H1 (cell line): ENCODE measurements around the gene USP8. TPM values are rescaled to one million over a fixed set of nuclear protein-coding genes. Genes with fewer than 3 reads are reported as not detected.

Source experiments
- CTCF ChIA-PET: fragments of 300-600 bp; sonication (Branson Sonifier 250); formaldehyde crosslinking; loops from one replicate; lab custom pipeline; 2021; ENCODE audit not compliant: partially characterized antibody; lab: Charles Lee
- POLR2A ChIA-PET: fragments of 300-600 bp; sonication (Branson Sonifier 250); formaldehyde crosslinking; loops from one replicate; lab custom pipeline; 2021; ENCODE audit warnings: inconsistent platforms; ENCODE audit not compliant: partially characterized antibody; lab: Charles Lee
- DNase-seq, 2 experiments: peaks; one replicate each; pipeline versions ENCODE4 v3.0.0 to v3.0.0-alpha.2; 2010 to 2022; ENCODE audit warnings: low spot score in 2 of 2, low read depth in 1 of 2, mixed read lengths in 1 of 2
- FAIRE-seq: peaks from 2 replicates; lab custom pipeline; 2011; peaks lifted over from hg19 to GRCh38; lab: Jason Lieb, UNC
- H2AFZ ChIP-seq: 2 replicates; pipeline ENCODE4 v1.8.1; 2012; ENCODE audit warnings: low read length, inconsistent platforms
- H2AK5ac ChIP-seq: 2 replicates; pipeline ENCODE4 v1.6.1; 2013; ENCODE audit warnings: low read depth, low read length
- H2BK120ac ChIP-seq: replicated peaks from 2 replicates; pipeline ENCODE3; 2013; ENCODE audit warnings: low read depth, low read length, inconsistent platforms
- H2BK12ac ChIP-seq: 2 replicates; pipeline ENCODE4 v1.6.1; 2013; ENCODE audit warnings: low read depth, low read length
- H2BK15ac ChIP-seq: 2 replicates; pipeline ENCODE4 v1.6.1; 2013; ENCODE audit warnings: low read length
- H2BK20ac ChIP-seq: 2 replicates; pipeline ENCODE4 v1.6.1; 2013; ENCODE audit warnings: low read length
- H2BK5ac ChIP-seq: 2 replicates; pipeline ENCODE4 v1.6.1; 2013; ENCODE audit warnings: low read depth, low read length
- H3K14ac ChIP-seq: 2 replicates; pipeline ENCODE4 v1.6.1; 2013; ENCODE audit warnings: inconsistent platforms; ENCODE audit not compliant: insufficient read length
- H3K18ac ChIP-seq: 2 replicates; pipeline ENCODE4 v1.6.1; 2013; ENCODE audit warnings: low read length; ENCODE audit errors: extremely low read depth
- H3K23ac ChIP-seq: 2 replicates; pipeline ENCODE4 v1.6.1; 2013; ENCODE audit warnings: inconsistent platforms; ENCODE audit not compliant: insufficient read length
- H3K23me2 ChIP-seq: 2 replicates; pipeline ENCODE4 v1.6.1; 2013; ENCODE audit warnings: low read depth, low read length
- H3K27ac ChIP-seq: 2 replicates; pipeline ENCODE4 v1.6.1; 2011; ENCODE audit warnings: low read depth, low read length, inconsistent platforms
- H3K27me3 ChIP-seq, 4 experiments: replicated peaks in 1 of 4; 1 replicate in 1 of 4; 2 replicates in 3 of 4; pipeline versions ENCODE4 v1.6.1 to v1.8.1; 2011 to 2013; ENCODE audit warnings: low read length in 3 of 4, mild to moderate bottlenecking in 3 of 4, inconsistent platforms in 2 of 4, mixed read lengths in 2 of 4, moderate library complexity in 1 of 4; ENCODE audit not compliant: control insufficient read depth in 3 of 4, insufficient read depth in 3 of 4; ENCODE audit errors: extremely low read depth in 1 of 4
- H3K36me3 ChIP-seq, 4 experiments: 2 replicates each; pipeline versions ENCODE4 v1.6.1 to v1.8.1; 2011 to 2013; ENCODE audit warnings: mild to moderate bottlenecking in 4 of 4, low read length in 3 of 4, moderate library complexity in 2 of 4, control low read depth in 1 of 4, inconsistent platforms in 1 of 4; ENCODE audit not compliant: insufficient read depth in 4 of 4, control insufficient read depth in 2 of 4
- H3K4ac ChIP-seq: replicated peaks from 2 replicates; pipeline ENCODE3; 2013; ENCODE audit warnings: low read length, low read depth, mixed read lengths, inconsistent platforms; ENCODE audit not compliant: insufficient read length
- H3K4me1 ChIP-seq, 4 experiments: replicated peaks in 1 of 4; 1 replicate in 1 of 4; 2 replicates in 3 of 4; pipeline versions ENCODE4 v1.6.1 to v1.8.1; 2011 to 2013; ENCODE audit warnings: low read length in 3 of 4, inconsistent platforms in 2 of 4, mixed read lengths in 1 of 4; ENCODE audit not compliant: insufficient read depth in 4 of 4, control insufficient read depth in 3 of 4
- H3K4me2 ChIP-seq, 2 experiments: 2 replicates each; pipeline versions ENCODE4 v1.6.1 to v1.8.1; 2011 to 2013; ENCODE audit warnings: low read depth in 2 of 2, low read length in 2 of 2, control low read depth in 1 of 2, inconsistent platforms in 1 of 2, mild to moderate bottlenecking in 1 of 2; ENCODE audit not compliant: insufficient read depth in 1 of 2
- H3K4me3 ChIP-seq, 4 experiments: fragments of 200-600, 300-600 bp in 1 of 4; sonication (generic), shearing (Covaris generic), sonication (Bioruptor Twin) in 1 of 4; 2 replicates each; pipeline versions ENCODE4 v1.5.1 to v1.8.1; 2011 to 2016; ENCODE audit warnings: low read length in 4 of 4, low read depth in 3 of 4, control low read depth in 2 of 4, inconsistent platforms in 2 of 4, mild to moderate bottlenecking in 2 of 4, mixed read lengths in 1 of 4, moderate library complexity in 1 of 4; ENCODE audit not compliant: insufficient read depth in 2 of 4; ENCODE audit errors: extremely low read depth in 1 of 4
- H3K56ac ChIP-seq: replicated peaks from 2 replicates; pipeline ENCODE3; 2013; ENCODE audit warnings: low read depth, mild to moderate bottlenecking, mixed read lengths, low read length, inconsistent platforms; ENCODE audit not compliant: insufficient read length
- H3K79me1 ChIP-seq: 2 replicates; pipeline ENCODE4 v1.6.1; 2013; ENCODE audit warnings: low read depth, low read length, control low read depth
- H3K79me2 ChIP-seq, 2 experiments: 2 replicates each; pipeline versions ENCODE4 v1.6.1 to v1.8.1; 2012 to 2013; ENCODE audit warnings: low read length in 2 of 2, mild to moderate bottlenecking in 2 of 2, inconsistent platforms in 1 of 2; ENCODE audit not compliant: insufficient read depth in 2 of 2, control insufficient read depth in 1 of 2
- H3K9ac ChIP-seq, 4 experiments: replicated peaks in 1 of 4; 1 replicate in 1 of 4; 2 replicates in 3 of 4; pipeline versions ENCODE4 v1.6.1 to v1.8.1; 2011 to 2013; ENCODE audit warnings: low read depth in 3 of 4, low read length in 3 of 4, control low read depth in 2 of 4, mild to moderate bottlenecking in 2 of 4, moderate library complexity in 2 of 4, inconsistent platforms in 1 of 4; ENCODE audit errors: extremely low read depth in 1 of 4
- H3K9me3 ChIP-seq, 2 experiments: 2 replicates each; pipeline versions ENCODE4 v1.6.1 to v1.8.1; 2012 to 2013; ENCODE audit warnings: mild to moderate bottlenecking in 2 of 2, moderate library complexity in 2 of 2, control low read depth in 1 of 2, inconsistent platforms in 1 of 2, low read depth in 1 of 2, low read length in 1 of 2, mixed read lengths in 1 of 2; ENCODE audit not compliant: insufficient read depth in 2 of 2
- H4K20me1 ChIP-seq, 2 experiments: replicated peaks in 1 of 2; 2 replicates each; pipeline versions ENCODE3 to v1.8.1; 2011 to 2013; ENCODE audit warnings: inconsistent platforms in 2 of 2, low read length in 2 of 2, mild to moderate bottlenecking in 1 of 2; ENCODE audit not compliant: insufficient read depth in 2 of 2, control insufficient read depth in 1 of 2
- H4K5ac ChIP-seq: 2 replicates; pipeline ENCODE4 v1.6.1; 2013; ENCODE audit warnings: low read length, low read depth, mixed read lengths, inconsistent platforms; ENCODE audit not compliant: insufficient read length
- H4K8ac ChIP-seq: 2 replicates; pipeline ENCODE4 v1.8.0; 2013; ENCODE audit warnings: mild to moderate bottlenecking, moderate library complexity, low read length, inconsistent platforms; ENCODE audit not compliant: insufficient read depth; ENCODE audit errors: extremely low read depth
- H4K91ac ChIP-seq: replicated peaks from 2 replicates; pipeline ENCODE3; 2013; ENCODE audit warnings: low read length, mixed read lengths, inconsistent platforms; ENCODE audit not compliant: insufficient read length
- GABPA ChIP-seq: IDR thresholded peaks from 2 replicates; pipeline ENCODE4 v1.6.1; 2011; ENCODE audit warnings: mild to moderate bottlenecking, low read length, moderate library complexity, borderline replicate concordance; ENCODE audit not compliant: insufficient read depth
- POLR2A ChIP-seq, 2 experiments: IDR thresholded peaks; 1 replicate in 1 of 2; 2 replicates in 1 of 2; pipeline ENCODE4 v1.6.1; 2011; ENCODE audit warnings: low read depth in 2 of 2, low read length in 2 of 2, mild to moderate bottlenecking in 2 of 2; ENCODE audit errors: control extremely low read depth in 1 of 2
- TCF12 ChIP-seq: IDR thresholded peaks from 2 replicates; pipeline ENCODE4 v1.6.1; 2011; ENCODE audit warnings: low read depth, mild to moderate bottlenecking, low read length
- WGBS, 2 experiments: shearing (Covaris generic) in 1 of 2; methylation state at CpG; one replicate each; pipeline versions ENCODE4 v1.1.6 to v1.1.7; 2013 to 2015; ENCODE audit warnings: low lambda C conversion rate in 2 of 2, mixed read lengths in 2 of 2, inconsistent platforms in 1 of 2, low coverage in 1 of 2, missing lambda C conversion rate in 1 of 2; ENCODE audit not compliant: insufficient replicate concordance in 2 of 2, insufficient coverage in 1 of 2, insufficient read length in 1 of 2; ENCODE audit errors: extremely low coverage in 1 of 2, missing lambda C conversion rate in 1 of 2; 5-methylcytosine and 5-hydroxymethylcytosine counted together
- polyA plus RNA-seq, 7 experiments: library from polyadenylated mRNA; depleted of rRNA in 3 of 7; stranded (reverse) in 5 of 7; unstranded in 2 of 7; fragments of >200 nt in 5 of 7; fragments of 200-250 nt in 2 of 7; gene quantifications; 1 replicate in 5 of 7; 2 replicates in 1 of 7; 4 replicates in 1 of 7; pipeline versions ENCODE4 v1.2.1 to v1.2.3, GENCODE V29; 2011 to 2013; ENCODE audit warnings: missing spikeins in 2 of 7, mixed read lengths in 2 of 7
- total RNA-seq: library from RNA; stranded (reverse); fragmentation: NEBNext Ultra II Directional; extraction: Animal tissue kit (Norgen Biotek cat#: 25700); gene quantifications from 2 replicates; pipeline ENCODE4 v1.2.1, GENCODE V29; 2021
- TF ChIP-seq, protein P1 (sequence below): IDR thresholded peaks from 2 replicates; pipeline ENCODE4 v1.6.1; 2012; ENCODE audit warnings: low read length, inconsistent platforms

The USP8 gene
- total and polyA plus RNA-seq, 2 of the 8 experiments (the other 6 are each of a cell fraction or from before 2014, with no cell fraction given) = 19.9 to 66.2 TPM

DNA sequence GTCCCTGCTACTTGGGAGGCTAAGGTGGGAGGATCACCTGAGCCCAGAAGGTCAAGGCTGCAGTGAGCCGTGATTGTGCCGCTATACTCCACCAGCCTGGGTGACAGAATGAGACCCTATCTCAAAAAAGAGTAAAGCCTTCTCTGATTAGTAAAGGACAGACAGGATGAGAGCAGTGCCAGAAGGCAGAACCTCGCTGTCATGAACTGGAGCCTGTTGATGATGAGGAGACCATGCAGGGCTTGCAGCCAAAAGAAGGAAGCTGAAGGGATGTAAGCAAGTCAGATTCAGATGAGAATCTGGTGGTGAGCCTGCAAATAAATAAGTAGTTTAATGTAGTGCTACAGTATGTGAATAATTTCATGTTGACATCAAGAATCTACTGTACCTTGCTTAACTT is 69.4 kb downstream of the USP8 start:
- CTCF ChIA-PET = interaction anchor here (0.7 kb wide), 1 partner anchor 16 kb away, joined by 3 read pairs; no protein-coding TSS in a partner anchor
- POLR2A ChIA-PET = no interaction called here
- 93% methylated on average over 3 of the region's 3 CpGs; no CpG with 5 or more reads in 1 of the 2 experiments for WGBS, 2 experiments
- TF ChIP-seq POLR2A (IDR thresholded peaks at IDR 0.05; ENCODE audit: control extremely low read depth in 1 of 2, low read depth in 2 of 2, low read length in 2 of 2) (no peak), GABPA (no peak), TCF12 (no peak)
- TF ChIP-seq, protein P1, sequence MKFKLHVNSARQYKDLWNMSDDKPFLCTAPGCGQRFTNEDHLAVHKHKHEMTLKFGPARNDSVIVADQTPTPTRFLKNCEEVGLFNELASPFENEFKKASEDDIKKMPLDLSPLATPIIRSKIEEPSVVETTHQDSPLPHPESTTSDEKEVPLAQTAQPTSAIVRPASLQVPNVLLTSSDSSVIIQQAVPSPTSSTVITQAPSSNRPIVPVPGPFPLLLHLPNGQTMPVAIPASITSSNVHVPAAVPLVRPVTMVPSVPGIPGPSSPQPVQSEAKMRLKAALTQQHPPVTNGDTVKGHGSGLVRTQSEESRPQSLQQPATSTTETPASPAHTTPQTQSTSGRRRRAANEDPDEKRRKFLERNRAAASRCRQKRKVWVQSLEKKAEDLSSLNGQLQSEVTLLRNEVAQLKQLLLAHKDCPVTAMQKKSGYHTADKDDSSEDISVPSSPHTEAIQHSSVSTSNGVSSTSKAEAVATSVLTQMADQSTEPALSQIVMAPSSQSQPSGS = no peak

More for the DNA sequence above, 69.4 kb downstream of the USP8 start:
- H3K27ac ChIP-seq = no peak overlapping the region
- no peak overlapping the region for H3K18ac ChIP-seq
- no peak overlapping the region for H2BK120ac ChIP-seq
- H3K23ac ChIP-seq = no peak overlapping the region
- H2BK15ac ChIP-seq = no peak overlapping the region
- no peaks in the 10 kb centered on the region for H3K79me2 ChIP-seq
- no peaks in the 10 kb centered on the region for H3K4me1 ChIP-seq
- H3K4ac ChIP-seq = no peak overlapping the region
- no peak overlapping the region for H3K4me2 ChIP-seq
- no peaks in the 10 kb centered on the region for H3K27me3 ChIP-seq
- no peaks in the 10 kb centered on the region for H3K23me2 ChIP-seq
- H3K4me3 ChIP-seq = no peak overlapping the region
- no peaks in the 10 kb centered on the region for H4K20me1 ChIP-seq
- no peak for DNase-seq
- no peak overlapping the region for H2BK20ac ChIP-seq
- H2AFZ ChIP-seq = no peak overlapping the region
- no peak overlapping the region for H4K5ac ChIP-seq
- no peak overlapping the region for H3K56ac ChIP-seq
- no peak overlapping the region for H4K91ac ChIP-seq
- no peak overlapping the region for H3K9ac ChIP-seq
- no peak overlapping the region for H2BK5ac ChIP-seq
- no peak for FAIRE-seq
- no peaks in the 10 kb centered on the region for H3K9me3 ChIP-seq
- no peak overlapping the region for H2BK12ac ChIP-seq
- peaks cover 7 to 73% (median 35%) of the 10 kb centered on the region in 4 experiments for H3K36me3 ChIP-seq
- H2AK5ac ChIP-seq = no peak overlapping the region
- no peaks in the 10 kb centered on the region for H3K79me1 ChIP-seq
- no peak overlapping the region for H3K14ac ChIP-seq
- H4K8ac ChIP-seq = no peak overlapping the region
